ENCODE results near the gene PCLO. TPM values are rescaled to one million over a fixed set of nuclear protein-coding genes. Genes with fewer than 3 reads are reported as not detected.
A peak's percentile ranks its signal among the peaks of the same experiment; 100 is the strongest.

The PCLO gene
- total and polyA plus RNA-seq, 2 of the 8 experiments (the other 6 are each of a cell fraction or from before 2014, with no cell fraction given) = 1.5 to 3.2 TPM

DNA sequence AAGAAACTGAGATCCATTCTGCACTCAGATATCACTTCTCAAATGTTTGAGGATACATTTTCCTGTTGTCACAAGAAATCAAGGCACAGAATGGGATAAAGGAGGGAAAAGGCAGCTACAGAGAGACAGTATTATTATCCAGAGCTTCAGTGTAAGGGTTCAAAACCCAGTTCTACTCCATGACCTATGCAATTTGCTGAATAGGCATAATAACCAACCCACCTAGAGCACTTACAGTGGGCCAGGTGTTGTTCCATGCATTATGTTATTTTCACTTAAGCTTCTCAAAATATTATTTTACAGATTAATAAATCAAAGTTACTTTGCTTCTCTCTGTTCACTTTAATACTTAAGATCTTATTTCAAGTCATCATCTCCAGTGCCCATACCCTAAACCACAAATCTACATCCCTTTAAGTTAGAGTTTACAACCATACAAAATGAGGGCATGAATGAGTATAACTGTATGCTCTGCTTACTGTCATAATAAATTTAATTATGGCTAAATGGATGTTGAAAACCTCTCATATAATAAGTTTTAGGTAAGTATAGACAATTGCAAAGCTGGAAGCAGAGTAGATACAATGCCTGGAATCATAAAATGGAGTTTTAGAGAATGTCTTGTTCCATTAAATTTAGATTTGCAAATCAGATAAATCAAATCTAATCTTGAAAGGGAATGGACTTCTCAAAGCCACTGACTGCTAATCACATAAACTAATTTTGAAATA lies 28.1 kb upstream of the PCLO start:
- Histone ChIP-seq H3K9ac (replicated peaks in 1 of 4; ENCODE audit: extremely low read depth in 1 of 4, low read depth in 3 of 4, low read length in 3 of 4) (no peak overlapping the region), H4K20me1 (replicated peaks in 1 of 2; ENCODE audit: control insufficient read depth in 1 of 2, insufficient read depth in 2 of 2, low read length in 2 of 2) (no peaks in the 10 kb centered on the region), H3K14ac (ENCODE audit: insufficient read length) (no peak overlapping the region), H2BK120ac (replicated peaks; ENCODE audit: low read depth, low read length) (no peak overlapping the region), H3K4ac (replicated peaks; ENCODE audit: insufficient read length, low read depth, low read length) (no peak overlapping the region), H2BK15ac (ENCODE audit: low read length) (no peak overlapping the region), H3K18ac (ENCODE audit: extremely low read depth, low read length) (no peak overlapping the region), H3K4me1 (replicated peaks in 1 of 4; ENCODE audit: control insufficient read depth in 3 of 4, insufficient read depth in 4 of 4, low read length in 3 of 4) (no peaks in the 10 kb centered on the region), H4K5ac (ENCODE audit: insufficient read length, low read depth, low read length) (no peak overlapping the region), H2AFZ (ENCODE audit: low read length) (no peak overlapping the region), H3K36me3 (ENCODE audit: control insufficient read depth in 2 of 4, insufficient read depth in 4 of 4, low read length in 3 of 4) (no peaks in the 10 kb centered on the region), H3K9me3 (ENCODE audit: insufficient read depth in 2 of 2, low read depth in 1 of 2, low read length in 1 of 2) (no peaks in the 10 kb centered on the region), H3K27ac (ENCODE audit: low read depth, low read length) (no peak overlapping the region), H2BK12ac (ENCODE audit: low read depth, low read length) (no peak overlapping the region), H3K23ac (ENCODE audit: insufficient read length) (no peak overlapping the region), H3K4me3 (ENCODE audit: extremely low read depth in 1 of 4, insufficient read depth in 2 of 4, low read depth in 3 of 4, low read length in 4 of 4) (no peak overlapping the region), H4K91ac (replicated peaks; ENCODE audit: insufficient read length, low read length) (no peak overlapping the region), H2BK20ac (ENCODE audit: low read length) (no peak overlapping the region), H3K79me1 (ENCODE audit: low read depth, low read length) (no peaks in the 10 kb centered on the region), H2BK5ac (ENCODE audit: low read depth, low read length) (no peak overlapping the region), H3K27me3 (replicated peaks in 1 of 4; ENCODE audit: control insufficient read depth in 3 of 4, extremely low read depth in 1 of 4, insufficient read depth in 3 of 4, low read length in 3 of 4) (no peaks in the 10 kb centered on the region), H3K79me2 (ENCODE audit: control insufficient read depth in 1 of 2, insufficient read depth in 2 of 2, low read length in 2 of 2) (no peaks in the 10 kb centered on the region), H3K23me2 (ENCODE audit: low read depth, low read length) (no peaks in the 10 kb centered on the region), H3K56ac (replicated peaks; ENCODE audit: insufficient read length, low read depth, low read length) (no peak overlapping the region), H2AK5ac (ENCODE audit: low read depth, low read length) (no peak overlapping the region), H4K8ac (ENCODE audit: extremely low read depth, insufficient read depth, low read length) (no peak overlapping the region), H3K4me2 (ENCODE audit: insufficient read depth in 1 of 2, low read depth in 2 of 2, low read length in 2 of 2) (no peak overlapping the region)
- CTCF ChIA-PET (ENCODE audit: partially characterized antibody) = no interaction called here
- peak; percentile 69 for TF ChIP-seq MAFK (IDR thresholded peaks at IDR 0.05; ENCODE audit: low read depth, low read length)
- no peak for TF ChIP-seq NANOG (IDR thresholded peaks at IDR 0.05; ENCODE audit: insufficient read depth, low read depth, low read length, poor library complexity, severe bottlenecking)
- FAIRE-seq (no peak), DNase-seq (ENCODE audit: low read depth in 1 of 2, low spot score in 2 of 2) (no peak)
- POLR2A ChIA-PET (ENCODE audit: partially characterized antibody) = no interaction called here
